HG03066 (cell line): ENCODE measurements around the gene LRRK1.

Experiments
- ATAC-seq: cut with Tn5 transposase; IDR thresholded peaks from one replicate; pipeline ENCODE4 v1.9.1; 2021; ENCODE audit warnings: low read depth; ENCODE audit not compliant: unreplicated experiment

Gene LRRK1

DNA sequence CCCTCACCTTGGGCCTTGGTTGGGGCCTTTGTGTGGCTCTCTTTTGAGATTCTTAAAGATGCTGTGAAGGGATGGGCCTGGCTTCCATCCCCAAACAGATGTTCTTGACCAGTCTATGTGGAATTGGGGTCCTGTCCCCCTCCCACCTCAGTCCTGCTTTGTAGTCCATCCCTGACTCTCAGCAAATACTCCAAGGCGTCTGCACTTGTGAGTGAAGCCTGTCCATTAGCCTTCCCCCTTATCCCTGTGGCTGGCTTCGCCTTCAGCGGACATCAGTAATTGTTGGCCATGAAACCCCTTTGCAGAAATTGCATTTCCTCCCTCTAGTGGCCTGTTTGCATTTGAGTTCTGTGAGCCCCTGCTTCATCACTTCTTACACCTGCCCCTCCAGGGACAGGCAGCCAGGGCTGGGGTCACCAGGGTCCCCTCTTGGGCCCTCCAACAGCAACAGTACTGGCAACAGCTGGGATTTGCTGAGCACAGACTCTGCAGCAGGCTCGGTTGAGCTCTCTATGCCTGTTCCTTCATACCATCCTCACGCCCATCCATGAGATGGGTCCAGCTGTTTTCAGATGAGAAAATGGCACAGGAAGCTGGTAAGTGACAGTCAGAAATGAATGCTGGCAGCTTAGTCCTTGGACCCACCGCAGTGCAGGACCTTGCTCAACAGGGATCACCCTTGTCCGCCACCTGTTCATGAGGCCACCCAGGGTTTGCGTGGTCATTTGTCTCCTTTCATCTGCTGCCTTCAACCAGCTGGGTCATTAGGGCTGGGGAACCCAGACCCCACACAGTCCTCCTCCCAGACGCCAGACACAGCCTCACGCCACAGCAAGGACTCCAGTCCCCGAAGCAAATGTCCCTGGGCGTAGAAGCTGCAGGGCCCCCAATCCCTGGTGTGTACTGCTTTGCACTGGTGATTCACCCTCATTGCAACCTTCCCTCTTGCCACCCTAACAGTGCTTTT, 8.9 kb upstream of the LRRK1 start:
- no peak for ATAC-seq

GRCh38 chr15:100911086-100911485, 8.1 kb upstream of the LRRK1 start:
- no peak for ATAC-seq

DNA sequence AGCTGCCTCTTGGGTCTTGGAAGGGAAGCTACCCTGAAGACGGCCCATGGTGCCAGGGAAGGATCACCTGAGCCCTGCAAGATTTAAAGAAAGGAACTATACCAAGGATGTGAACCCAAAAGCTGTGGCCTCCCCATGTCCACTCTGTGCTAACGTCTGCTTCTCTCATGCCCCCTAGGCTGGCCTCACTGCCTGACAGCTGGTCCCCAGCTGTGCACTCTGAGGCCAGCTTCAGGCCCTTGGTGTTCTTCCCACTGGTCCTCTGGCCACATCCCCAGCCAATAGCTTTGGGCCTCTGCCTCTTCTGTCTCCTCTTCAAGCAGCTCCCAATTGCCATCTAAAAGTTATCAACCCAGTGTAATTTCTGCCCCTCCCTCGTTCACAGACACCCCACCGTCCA, 5.2 kb upstream of the LRRK1 start:
- no peak for ATAC-seq

- ATAC-seq, result no peak
These were observed 4.3 kb upstream of the LRRK1 start for GRCh38 chr15:100914876-100915275.

GRCh38 chr15:100918034-100918689, 995 bp upstream of the LRRK1 start:
- ATAC-seq, result peak; percentile 55

GRCh38 chr15:100919481-100920405, 586 bp downstream of the LRRK1 start:
- ATAC-seq, result no peak

DNA sequence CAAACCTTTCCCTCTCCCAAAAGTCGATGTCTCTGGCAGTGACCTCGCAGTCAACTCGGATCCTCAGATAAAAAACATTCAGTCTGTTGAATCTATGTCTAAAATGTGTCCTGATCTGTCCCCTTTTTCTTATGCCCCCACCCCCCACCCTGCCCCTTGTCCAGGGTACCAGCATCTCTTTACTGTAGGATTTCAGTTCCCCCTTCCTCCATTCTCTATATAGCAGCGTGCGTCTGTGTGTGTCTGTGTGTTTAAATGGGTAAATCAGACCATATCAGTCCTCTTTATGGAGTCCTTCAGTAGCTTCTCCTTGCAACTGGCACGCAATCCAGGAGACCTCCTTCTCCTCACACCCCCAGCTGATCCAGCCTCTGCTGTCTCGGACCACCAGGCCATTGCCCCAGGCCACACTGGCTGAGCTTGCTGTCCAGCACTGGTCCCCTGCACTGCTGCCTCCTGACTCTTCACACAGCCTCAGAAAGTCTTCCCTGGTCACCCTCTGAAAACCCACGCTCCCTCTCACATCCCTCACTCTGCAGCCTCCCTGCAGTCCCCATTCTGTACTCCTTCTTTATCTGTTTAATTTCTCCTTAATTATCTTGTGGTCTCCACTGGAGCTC, 1.5 kb downstream of the LRRK1 start:
- ATAC-seq, result peak; percentile 15

- ATAC-seq, result no peak
These were observed 3.3 kb downstream of the LRRK1 start for GRCh38 chr15:100922192-100923040.

- no peak for ATAC-seq
These were observed 3.9 kb downstream of the LRRK1 start for GRCh38 chr15:100923076-100923475.

GRCh38 chr15:100923902-100924301, 4.7 kb downstream of the LRRK1 start:
- ATAC-seq, result no peak

- ATAC-seq, result no peak
These were observed 5.3 kb downstream of the LRRK1 start for GRCh38 chr15:100924436-100924835.

DNA sequence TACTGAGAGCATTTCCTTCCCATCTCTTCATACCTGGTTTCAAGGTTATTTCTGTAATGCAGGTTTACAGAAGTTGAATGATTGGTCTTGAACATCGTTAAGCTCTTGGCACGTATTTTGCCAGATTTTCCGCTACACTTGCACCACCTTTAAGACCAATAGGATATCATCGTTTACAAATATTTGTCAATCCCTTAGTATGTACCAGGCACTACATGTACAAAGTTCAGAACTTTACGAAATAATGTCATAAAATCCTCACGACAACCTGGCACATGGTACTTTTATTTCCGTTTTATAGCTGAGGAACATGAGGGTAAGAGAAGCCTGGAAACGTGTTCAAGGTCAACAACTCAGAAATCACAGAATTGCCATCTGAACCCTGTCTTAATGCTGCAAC, 6.3 kb downstream of the LRRK1 start:
- no peak for ATAC-seq

GRCh38 chr15:100926258-100926657, 7.1 kb downstream of the LRRK1 start:
- no peak for ATAC-seq

DNA sequence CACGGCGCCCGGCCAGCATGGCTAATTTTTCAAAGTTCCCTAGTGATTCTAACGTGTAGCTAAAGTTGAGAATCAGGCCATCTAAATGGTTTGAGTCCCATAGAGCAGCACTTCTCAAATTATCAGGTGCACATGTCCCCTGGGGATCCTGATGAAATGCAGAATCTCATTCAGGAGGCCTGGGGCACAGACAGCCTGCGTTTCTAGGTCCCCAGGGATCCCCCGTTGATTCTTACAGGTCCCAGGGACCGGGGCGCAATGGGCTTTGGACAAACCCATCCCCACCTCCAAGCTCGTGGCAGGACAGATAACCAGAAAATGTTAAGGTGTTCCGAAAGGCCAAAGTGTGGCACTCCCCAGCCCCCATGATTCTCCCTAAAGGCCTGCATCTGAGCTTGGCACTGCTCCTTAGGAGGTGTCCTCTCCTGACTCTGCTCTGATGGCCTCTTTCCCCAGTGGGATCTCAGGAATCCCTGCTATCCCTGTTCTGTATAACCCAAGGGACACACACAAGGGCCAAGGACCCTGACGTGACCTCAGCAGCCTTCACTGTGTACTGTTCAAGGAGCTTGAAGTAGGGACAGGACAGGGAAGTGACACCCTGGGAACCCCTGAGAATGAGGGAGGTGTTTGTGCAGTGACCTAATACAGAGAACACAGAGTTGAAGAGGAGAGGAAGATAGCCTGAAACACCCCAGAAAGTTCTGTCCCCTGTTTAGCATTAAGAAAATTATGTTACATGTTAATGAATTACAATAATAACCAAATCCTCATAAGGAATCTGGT, 8.0 kb downstream of the LRRK1 start:
- ATAC-seq, result no peak

- ATAC-seq, result no peak
These were observed 9.6 kb downstream of the LRRK1 start for GRCh38 chr15:100928632-100929280.

DNA sequence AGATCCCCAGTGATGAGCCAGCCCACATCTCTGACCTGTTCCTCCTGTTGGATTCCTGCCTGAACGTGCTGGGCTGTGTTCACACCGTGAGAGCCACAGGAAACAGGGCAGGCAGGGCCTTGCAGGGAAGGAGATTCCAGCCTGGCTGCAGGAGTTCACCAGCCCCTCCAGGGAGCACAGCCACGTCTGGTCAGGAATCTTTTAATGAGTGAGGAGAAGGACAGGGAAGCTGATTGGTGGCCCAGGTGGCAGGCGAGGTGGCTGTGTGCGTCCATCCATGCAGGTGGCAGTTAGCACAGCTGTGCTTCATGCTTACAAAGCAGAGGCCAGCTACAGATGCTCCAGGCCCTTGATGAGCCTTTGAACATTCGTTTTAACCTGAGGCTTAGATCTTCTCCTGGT, 10.5 kb downstream of the LRRK1 start:
- peak; percentile 29 for ATAC-seq

DNA sequence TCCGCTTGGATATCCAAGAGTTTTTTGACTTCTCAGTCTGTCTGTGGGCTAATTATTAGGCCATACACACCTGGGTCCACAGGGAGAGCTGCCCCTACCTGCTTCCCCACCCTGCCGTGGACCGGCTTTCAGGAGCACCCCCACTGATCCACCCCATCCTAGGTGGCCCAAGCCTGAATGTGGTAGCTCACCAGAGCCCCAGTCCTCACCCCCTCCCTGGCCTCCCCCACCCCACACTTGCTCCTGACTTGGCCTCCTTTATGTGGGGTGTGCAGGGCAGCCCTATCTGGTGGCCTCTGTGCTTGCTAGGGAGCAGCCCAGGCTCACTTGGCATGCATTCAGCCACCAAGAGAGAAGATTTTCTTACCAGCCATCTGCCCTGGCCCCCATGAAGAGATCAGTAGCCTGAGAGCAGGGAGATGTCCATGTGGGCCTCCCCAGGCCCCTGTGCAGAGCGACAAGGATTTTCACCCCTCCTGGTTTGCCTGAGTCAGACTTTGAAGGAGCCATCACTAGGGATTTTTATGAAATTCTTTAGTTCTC, 11.2 kb downstream of the LRRK1 start:
- ATAC-seq, result no peak
